HG02840 (cell line): ENCODE results near the gene RASSF3.

Experiments used
- ATAC-seq: cut with Tn5 transposase; IDR thresholded peaks from one replicate; pipeline ENCODE4 v1.9.1; 2021; ENCODE audit warnings: mild to moderate bottlenecking, moderate library complexity, moderate number of reproducible peaks; ENCODE audit not compliant: unreplicated experiment, low FRiP score

Gene RASSF3

GRCh38 chr12:64718649-64719048 lies 108.4 kb downstream of the RASSF3 start:
- ATAC-seq, result no peak

- ATAC-seq, result no peak
These were observed 110.6 kb downstream of the RASSF3 start for GRCh38 chr12:64720884-64721283.

- no peak for ATAC-seq
These were observed 112.5 kb downstream of the RASSF3 start for GRCh38 chr12:64722835-64723234.

GRCh38 chr12:64723630-64724029 lies 113.3 kb downstream of the RASSF3 start:
- ATAC-seq, result no peak

GRCh38 chr12:64724201-64724745 lies 114.0 kb downstream of the RASSF3 start:
- no peak for ATAC-seq

- ATAC-seq, result no peak
These were observed 119.8 kb downstream of the RASSF3 start for GRCh38 chr12:64729909-64730587.

- ATAC-seq, result no peak
These were observed 120.3 kb downstream of the RASSF3 start for GRCh38 chr12:64730588-64730969.

GRCh38 chr12:64731683-64732082 lies 121.4 kb downstream of the RASSF3 start:
- ATAC-seq, result no peak

- ATAC-seq, result no peak
These were observed 123.6 kb downstream of the RASSF3 start for GRCh38 chr12:64733857-64734256.

- no peak for ATAC-seq
These were observed 125.1 kb downstream of the RASSF3 start for GRCh38 chr12:64735442-64735841.

- ATAC-seq, result no peak
These were observed 126.5 kb downstream of the RASSF3 start for GRCh38 chr12:64736771-64737170.

GRCh38 chr12:64737539-64737938 lies 127.2 kb downstream of the RASSF3 start:
- ATAC-seq, result no peak

GRCh38 chr12:64739778-64740177 lies 129.5 kb downstream of the RASSF3 start:
- no peak for ATAC-seq

GRCh38 chr12:64740646-64741045 lies 130.4 kb downstream of the RASSF3 start:
- no peak for ATAC-seq

GRCh38 chr12:64742416-64742815 lies 132.1 kb downstream of the RASSF3 start:
- no peak for ATAC-seq

- no peak for ATAC-seq
These were observed 132.9 kb downstream of the RASSF3 start for GRCh38 chr12:64743206-64743605.

- ATAC-seq, result no peak
These were observed 134.3 kb downstream of the RASSF3 start for GRCh38 chr12:64744422-64745258.

GRCh38 chr12:64745259-64745807 lies 135.0 kb downstream of the RASSF3 start:
- ATAC-seq, result no peak

- ATAC-seq, result no peak
These were observed 135.7 kb downstream of the RASSF3 start for GRCh38 chr12:64745980-64746379.

GRCh38 chr12:64746663-64747062 lies 136.4 kb downstream of the RASSF3 start:
- no peak for ATAC-seq
